ENCODE data around the gene ALDH3B1.

DNA sequence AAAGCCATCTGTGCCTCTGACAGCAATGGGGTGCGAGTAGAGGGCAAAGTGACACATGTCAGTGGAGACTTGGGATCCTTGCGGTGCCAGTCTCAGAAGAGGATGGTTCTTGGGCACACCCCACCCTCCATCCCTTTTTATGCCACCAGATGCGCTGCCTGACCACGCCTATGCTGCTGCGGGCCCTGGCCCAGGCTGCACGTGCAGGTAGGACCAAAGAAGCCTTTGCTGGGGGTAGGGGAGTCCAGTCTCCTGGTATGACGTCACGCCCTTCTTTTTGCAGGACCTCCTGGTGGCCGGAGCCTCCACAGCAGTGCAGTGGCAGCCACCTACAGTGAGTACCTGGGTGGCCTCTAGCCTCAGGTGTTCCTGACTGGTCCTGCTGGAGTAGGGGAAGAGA is 21.9 kb downstream of the ALDH3B1 start:
- TF ChIP-seq, protein P1, sequence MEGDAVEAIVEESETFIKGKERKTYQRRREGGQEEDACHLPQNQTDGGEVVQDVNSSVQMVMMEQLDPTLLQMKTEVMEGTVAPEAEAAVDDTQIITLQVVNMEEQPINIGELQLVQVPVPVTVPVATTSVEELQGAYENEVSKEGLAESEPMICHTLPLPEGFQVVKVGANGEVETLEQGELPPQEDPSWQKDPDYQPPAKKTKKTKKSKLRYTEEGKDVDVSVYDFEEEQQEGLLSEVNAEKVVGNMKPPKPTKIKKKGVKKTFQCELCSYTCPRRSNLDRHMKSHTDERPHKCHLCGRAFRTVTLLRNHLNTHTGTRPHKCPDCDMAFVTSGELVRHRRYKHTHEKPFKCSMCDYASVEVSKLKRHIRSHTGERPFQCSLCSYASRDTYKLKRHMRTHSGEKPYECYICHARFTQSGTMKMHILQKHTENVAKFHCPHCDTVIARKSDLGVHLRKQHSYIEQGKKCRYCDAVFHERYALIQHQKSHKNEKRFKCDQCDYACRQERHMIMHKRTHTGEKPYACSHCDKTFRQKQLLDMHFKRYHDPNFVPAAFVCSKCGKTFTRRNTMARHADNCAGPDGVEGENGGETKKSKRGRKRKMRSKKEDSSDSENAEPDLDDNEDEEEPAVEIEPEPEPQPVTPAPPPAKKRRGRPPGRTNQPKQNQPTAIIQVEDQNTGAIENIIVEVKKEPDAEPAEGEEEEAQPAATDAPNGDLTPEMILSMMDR (IDR thresholded peaks at IDR 0.05; ENCODE audit: extremely low read depth in 1 of 2, insufficient read depth in 1 of 2, low read depth in 1 of 2, low read length in 2 of 2) = no peak
- TF ChIP-seq POLR2A (IDR thresholded peaks at IDR 0.05; ENCODE audit: low read depth, low read length) (no peak), POLR2AphosphoS5 (IDR thresholded peaks at IDR 0.05; ENCODE audit: insufficient read depth, low read depth, low read length) (no peak), MYC (IDR thresholded peaks at IDR 0.05; ENCODE audit: low read depth, low read length) (no peak), EZH2 (IDR thresholded peaks at IDR 0.05; ENCODE audit: borderline replicate concordance, low read depth, low read length, severe bottlenecking) (no peak), JUN (IDR thresholded peaks at IDR 0.05; ENCODE audit: borderline replicate concordance, insufficient read depth, insufficient read length, low read depth) (no peak), GATA2 (IDR thresholded peaks at IDR 0.05; ENCODE audit: insufficient read depth, insufficient read length, low read depth, low read length) (no peak), FOS (IDR thresholded peaks at IDR 0.05; ENCODE audit: borderline replicate concordance, insufficient read depth, low read length) (no peak)
- TF ChIP-seq, protein P2, sequence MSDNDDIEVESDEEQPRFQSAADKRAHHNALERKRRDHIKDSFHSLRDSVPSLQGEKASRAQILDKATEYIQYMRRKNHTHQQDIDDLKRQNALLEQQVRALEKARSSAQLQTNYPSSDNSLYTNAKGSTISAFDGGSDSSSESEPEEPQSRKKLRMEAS (IDR thresholded peaks at IDR 0.05; ENCODE audit: insufficient read depth, insufficient read length) = no peak

Data from endothelial cell of umbilical vein (primary cell).